Adrenal gland (tissue), 5 donors: Measurements from ENCODE around the gene DOCK4.

Experiments
- POLR2A ChIP-seq, 2 donors: fragments of 450-650 bp; IDR thresholded peaks; one replicate each; pipeline ENCODE4 v1.6.1; 2017; ENCODE audit warnings: antibody characterized with exemption in 2 of 2, mild to moderate bottlenecking in 2 of 2, moderate library complexity in 1 of 2
- TF ChIP-seq, protein P1 (sequence below), 6 experiments: fragments of 450-650 bp in 4 of 6; fragments of 200-600 bp in 2 of 6; sonication (generic) in 1 of 6; IDR thresholded peaks; 1 replicate in 5 of 6; 2 replicates in 1 of 6; pipeline versions ENCODE4 v1.5.1 to v1.8.0; 2016 to 2021; ENCODE audit warnings: antibody characterized with exemption in 6 of 6, mild to moderate bottlenecking in 2 of 6, moderate library complexity in 1 of 6
- donor health status: DM: no; HTN: no; CAD: no.

DNA sequence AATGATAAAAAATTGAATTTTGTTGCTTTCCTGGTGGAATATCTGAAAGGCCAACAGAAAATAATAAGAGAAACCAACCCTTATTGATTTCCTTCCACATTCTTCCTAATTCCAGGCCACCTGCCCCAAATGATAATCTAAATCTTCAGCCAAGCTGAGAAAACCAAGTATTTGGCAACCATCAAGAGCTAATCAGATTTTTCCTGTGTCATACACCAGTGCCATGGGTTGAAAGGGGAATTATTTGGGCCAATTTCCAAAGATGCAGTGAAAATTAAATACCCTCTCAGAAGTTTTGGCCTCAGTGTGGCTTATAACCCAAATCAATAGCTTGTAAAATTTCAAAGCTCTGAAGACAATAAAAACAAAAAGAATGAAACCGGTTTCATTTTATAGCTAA, 70.4 kb downstream of the DOCK4 start:
- TF ChIP-seq, protein P1, sequence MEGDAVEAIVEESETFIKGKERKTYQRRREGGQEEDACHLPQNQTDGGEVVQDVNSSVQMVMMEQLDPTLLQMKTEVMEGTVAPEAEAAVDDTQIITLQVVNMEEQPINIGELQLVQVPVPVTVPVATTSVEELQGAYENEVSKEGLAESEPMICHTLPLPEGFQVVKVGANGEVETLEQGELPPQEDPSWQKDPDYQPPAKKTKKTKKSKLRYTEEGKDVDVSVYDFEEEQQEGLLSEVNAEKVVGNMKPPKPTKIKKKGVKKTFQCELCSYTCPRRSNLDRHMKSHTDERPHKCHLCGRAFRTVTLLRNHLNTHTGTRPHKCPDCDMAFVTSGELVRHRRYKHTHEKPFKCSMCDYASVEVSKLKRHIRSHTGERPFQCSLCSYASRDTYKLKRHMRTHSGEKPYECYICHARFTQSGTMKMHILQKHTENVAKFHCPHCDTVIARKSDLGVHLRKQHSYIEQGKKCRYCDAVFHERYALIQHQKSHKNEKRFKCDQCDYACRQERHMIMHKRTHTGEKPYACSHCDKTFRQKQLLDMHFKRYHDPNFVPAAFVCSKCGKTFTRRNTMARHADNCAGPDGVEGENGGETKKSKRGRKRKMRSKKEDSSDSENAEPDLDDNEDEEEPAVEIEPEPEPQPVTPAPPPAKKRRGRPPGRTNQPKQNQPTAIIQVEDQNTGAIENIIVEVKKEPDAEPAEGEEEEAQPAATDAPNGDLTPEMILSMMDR (IDR thresholded peaks at IDR 0.05), result no peak
- no peak for TF ChIP-seq POLR2A (IDR thresholded peaks at IDR 0.05)
